ENCODE data around the gene ENTPD6.

The ENTPD6 gene

GRCh38 chr20:25212242-25212641, 16.7 kb downstream of the ENTPD6 start:
- H3K36me3 ChIP-seq (ENCODE audit: control insufficient read depth, insufficient read depth, low read length) = no peaks in the 10 kb centered on the region

DNA sequence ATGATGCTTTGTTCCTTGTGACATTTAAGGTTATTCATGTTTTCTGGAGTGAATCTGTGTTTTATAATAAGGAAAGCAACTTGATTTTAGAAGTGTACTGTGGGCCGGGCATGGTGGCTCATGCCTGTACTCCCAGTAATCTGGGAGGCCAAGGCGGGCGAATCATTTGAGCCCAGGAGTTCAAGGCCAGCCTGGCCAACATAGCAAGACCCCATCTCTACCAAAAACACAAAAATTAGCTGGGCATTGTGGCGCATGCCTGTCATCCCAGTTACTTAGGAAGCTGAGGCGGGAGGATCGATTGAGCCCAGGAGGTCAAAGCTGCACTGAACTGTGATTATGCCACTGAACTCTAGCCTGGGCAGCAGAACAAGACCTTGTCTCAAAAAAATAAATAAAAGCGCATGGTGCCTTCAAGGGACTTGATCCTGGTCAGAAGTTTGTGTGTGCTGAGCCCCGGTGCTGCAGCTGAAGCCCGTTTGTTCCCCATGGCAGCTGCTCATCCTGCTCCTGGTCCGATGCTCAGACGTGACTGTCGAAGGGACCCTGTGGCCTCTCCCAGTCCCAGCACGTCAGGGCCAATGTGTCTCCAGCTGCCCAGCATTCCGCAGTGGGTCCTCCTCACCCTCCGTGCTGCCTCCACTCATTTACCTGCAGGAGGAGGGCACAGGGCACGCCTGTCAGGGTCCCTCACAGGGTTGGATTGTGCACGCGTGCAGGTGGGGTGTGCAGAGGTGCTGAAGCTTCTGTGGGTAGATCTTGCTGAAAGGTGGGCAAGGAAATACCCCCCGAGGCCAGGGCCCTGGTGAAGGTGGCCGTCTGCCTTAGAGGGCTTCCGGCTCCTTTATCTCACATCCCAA, 18.3 kb downstream of the ENTPD6 start:
- H3K4me3 ChIP-seq (ENCODE audit: low read length) = no peak overlapping the region
- H3K4me2 ChIP-seq (ENCODE audit: low read length) = no peak overlapping the region
- no peak overlapping the region for H2BK15ac ChIP-seq (replicated peaks; ENCODE audit: low read depth)
- H3K79me1 ChIP-seq (ENCODE audit: low read length) = no peaks in the 10 kb centered on the region
- H2BK120ac ChIP-seq (ENCODE audit: low read depth, low read length) = no peak overlapping the region
- no CpG with 5 or more reads among the region's 21 CpGs for WGBS (ENCODE audit: extremely low coverage, insufficient coverage, low lambda C conversion rate)
- H3K27me3 ChIP-seq (ENCODE audit: insufficient read depth, low read length, poor library complexity) = no peaks in the 10 kb centered on the region
- H3K4me1 ChIP-seq (ENCODE audit: control insufficient read depth, low read depth, low read length) = no peaks in the 10 kb centered on the region
- H3K27ac ChIP-seq (ENCODE audit: low read depth, low read length) = no peak overlapping the region
- H3K56ac ChIP-seq (ENCODE audit: low read length) = no peak overlapping the region
- no peak overlapping the region for H3K18ac ChIP-seq (ENCODE audit: low read length)
- H4K8ac ChIP-seq (ENCODE audit: low read depth, low read length) = no peak overlapping the region
- no peaks in the 10 kb centered on the region for H3K36me3 ChIP-seq (ENCODE audit: control insufficient read depth, insufficient read depth, low read length)
- H2AK5ac ChIP-seq (ENCODE audit: low read length) = no peak overlapping the region
- no peak overlapping the region for H4K5ac ChIP-seq (ENCODE audit: low read length)
- H3K4ac ChIP-seq (ENCODE audit: low read depth, low read length) = no peak overlapping the region
- H2BK5ac ChIP-seq (ENCODE audit: low read length) = no peak overlapping the region
- no peak overlapping the region for H3K9ac ChIP-seq (ENCODE audit: low read length)
- no peak for DNase-seq
- no peaks in the 10 kb centered on the region for H3K79me2 ChIP-seq (ENCODE audit: control insufficient read depth, insufficient read depth, low read length)
- H3K23ac ChIP-seq (ENCODE audit: low read length) = no peak overlapping the region

More at GRCh38 chr20:25212242-25212641, 16.7 kb downstream of the ENTPD6 start:
- Histone ChIP-seq H3K4ac (ENCODE audit: low read depth, low read length) (no peak overlapping the region), H2BK5ac (ENCODE audit: low read length) (no peak overlapping the region), H3K56ac (ENCODE audit: low read length) (no peak overlapping the region), H3K79me1 (ENCODE audit: low read length) (no peaks in the 10 kb centered on the region), H3K9ac (ENCODE audit: low read length) (no peak overlapping the region), H3K4me1 (ENCODE audit: control insufficient read depth, low read depth, low read length) (no peaks in the 10 kb centered on the region), H2BK15ac (replicated peaks; ENCODE audit: low read depth) (no peak overlapping the region), H3K4me2 (ENCODE audit: low read length) (no peak overlapping the region), H3K23ac (ENCODE audit: low read length) (no peak overlapping the region), H3K27ac (ENCODE audit: low read depth, low read length) (no peak overlapping the region), H3K27me3 (ENCODE audit: insufficient read depth, low read length, poor library complexity) (no peaks in the 10 kb centered on the region), H4K5ac (ENCODE audit: low read length) (no peak overlapping the region), H2AK5ac (ENCODE audit: low read length) (no peak overlapping the region), H3K18ac (ENCODE audit: low read length) (no peak overlapping the region), H3K4me3 (ENCODE audit: low read length) (no peak overlapping the region), H3K79me2 (ENCODE audit: control insufficient read depth, insufficient read depth, low read length) (no peaks in the 10 kb centered on the region), H4K8ac (ENCODE audit: low read depth, low read length) (no peak overlapping the region), H2BK120ac (ENCODE audit: low read depth, low read length) (no peak overlapping the region)
- no peak for DNase-seq
- WGBS (ENCODE audit: extremely low coverage, insufficient coverage, low lambda C conversion rate) = no CpG with 5 or more reads among the region's 5 CpGs

DNA sequence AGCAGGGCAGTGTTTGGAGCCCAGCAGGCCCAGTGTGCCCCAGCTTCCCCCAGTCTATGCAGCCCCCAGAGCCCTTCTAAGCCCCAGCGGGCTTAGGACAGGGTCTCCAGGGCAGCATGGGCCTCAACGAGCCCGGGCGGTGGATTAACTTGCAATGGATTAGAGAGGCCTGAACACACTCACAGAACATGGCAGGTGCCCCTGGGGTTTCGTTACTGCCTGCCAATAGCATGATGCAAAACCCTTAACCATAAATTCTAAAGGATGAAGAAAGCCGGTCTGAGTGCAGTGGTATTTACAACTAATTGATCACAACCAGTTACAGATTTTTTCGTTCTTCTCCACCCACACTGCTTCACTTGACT, 18.9 kb downstream of the ENTPD6 start:
- Histone ChIP-seq H2BK120ac (ENCODE audit: low read depth, low read length) (no peak overlapping the region), H3K18ac (ENCODE audit: low read length) (no peak overlapping the region), H3K79me2 (ENCODE audit: control insufficient read depth, insufficient read depth, low read length) (no peaks in the 10 kb centered on the region), H3K27me3 (ENCODE audit: insufficient read depth, low read length, poor library complexity) (no peaks in the 10 kb centered on the region), H3K4ac (ENCODE audit: low read depth, low read length) (no peak overlapping the region), H3K36me3 (ENCODE audit: control insufficient read depth, insufficient read depth, low read length) (no peaks in the 10 kb centered on the region), H4K8ac (ENCODE audit: low read depth, low read length) (no peak overlapping the region), H3K79me1 (ENCODE audit: low read length) (no peaks in the 10 kb centered on the region), H2AK5ac (ENCODE audit: low read length) (no peak overlapping the region), H3K4me1 (ENCODE audit: control insufficient read depth, low read depth, low read length) (no peaks in the 10 kb centered on the region), H2BK15ac (replicated peaks; ENCODE audit: low read depth) (no peak overlapping the region), H4K5ac (ENCODE audit: low read length) (no peak overlapping the region), H3K4me2 (ENCODE audit: low read length) (no peak overlapping the region), H3K4me3 (ENCODE audit: low read length) (no peak overlapping the region), H3K23ac (ENCODE audit: low read length) (no peak overlapping the region), H3K27ac (ENCODE audit: low read depth, low read length) (no peak overlapping the region), H3K9ac (ENCODE audit: low read length) (no peak overlapping the region), H3K56ac (ENCODE audit: low read length) (no peak overlapping the region), H2BK5ac (ENCODE audit: low read length) (no peak overlapping the region)
- no CpG with 5 or more reads among the region's 7 CpGs for WGBS (ENCODE audit: extremely low coverage, insufficient coverage, low lambda C conversion rate)
- DNase-seq = no peak

DNA sequence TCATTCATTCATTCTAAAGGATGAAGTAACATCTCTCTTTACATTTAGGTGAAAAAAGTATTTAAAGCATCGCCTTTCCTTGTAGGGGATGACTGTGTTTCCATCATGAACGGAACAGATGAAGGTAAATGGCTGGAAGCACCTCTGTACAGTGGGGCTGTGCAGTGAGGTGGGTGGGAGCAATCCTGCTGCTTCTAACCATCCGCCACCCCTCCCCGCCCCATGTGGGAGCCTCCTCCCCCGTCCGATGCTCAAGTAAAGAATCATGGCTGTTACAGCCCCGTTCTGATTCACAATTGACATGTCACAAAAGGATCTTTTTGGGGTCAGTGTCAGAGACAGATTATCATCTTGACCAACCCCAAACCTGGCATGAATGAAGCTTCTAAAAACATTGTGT, 19.3 kb downstream of the ENTPD6 start:
- DNase-seq = no peak
- H3K27me3 ChIP-seq (ENCODE audit: insufficient read depth, low read length, poor library complexity) = no peaks in the 10 kb centered on the region
- H3K27ac ChIP-seq (ENCODE audit: low read depth, low read length) = no peak overlapping the region
- H4K8ac ChIP-seq (ENCODE audit: low read depth, low read length) = no peak overlapping the region
- no peak overlapping the region for H2BK15ac ChIP-seq (replicated peaks; ENCODE audit: low read depth)
- H4K5ac ChIP-seq (ENCODE audit: low read length) = no peak overlapping the region
- WGBS (ENCODE audit: extremely low coverage, insufficient coverage, low lambda C conversion rate) = no CpG with 5 or more reads among the region's 7 CpGs
- no peaks in the 10 kb centered on the region for H3K36me3 ChIP-seq (ENCODE audit: control insufficient read depth, insufficient read depth, low read length)
- no peak overlapping the region for H3K4ac ChIP-seq (ENCODE audit: low read depth, low read length)
- H3K18ac ChIP-seq (ENCODE audit: low read length) = no peak overlapping the region
- H2BK5ac ChIP-seq (ENCODE audit: low read length) = no peak overlapping the region
- no peaks in the 10 kb centered on the region for H3K79me1 ChIP-seq (ENCODE audit: low read length)
- H3K9ac ChIP-seq (ENCODE audit: low read length) = no peak overlapping the region
- H3K4me3 ChIP-seq (ENCODE audit: low read length) = no peak overlapping the region
- H3K4me1 ChIP-seq (ENCODE audit: control insufficient read depth, low read depth, low read length) = no peaks in the 10 kb centered on the region
- no peak overlapping the region for H2AK5ac ChIP-seq (ENCODE audit: low read length)
- no peak overlapping the region for H3K56ac ChIP-seq (ENCODE audit: low read length)
- no peak overlapping the region for H3K4me2 ChIP-seq (ENCODE audit: low read length)
- no peaks in the 10 kb centered on the region for H3K79me2 ChIP-seq (ENCODE audit: control insufficient read depth, insufficient read depth, low read length)
- no peak overlapping the region for H3K23ac ChIP-seq (ENCODE audit: low read length)
- H2BK120ac ChIP-seq (ENCODE audit: low read depth, low read length) = no peak overlapping the region

DNA sequence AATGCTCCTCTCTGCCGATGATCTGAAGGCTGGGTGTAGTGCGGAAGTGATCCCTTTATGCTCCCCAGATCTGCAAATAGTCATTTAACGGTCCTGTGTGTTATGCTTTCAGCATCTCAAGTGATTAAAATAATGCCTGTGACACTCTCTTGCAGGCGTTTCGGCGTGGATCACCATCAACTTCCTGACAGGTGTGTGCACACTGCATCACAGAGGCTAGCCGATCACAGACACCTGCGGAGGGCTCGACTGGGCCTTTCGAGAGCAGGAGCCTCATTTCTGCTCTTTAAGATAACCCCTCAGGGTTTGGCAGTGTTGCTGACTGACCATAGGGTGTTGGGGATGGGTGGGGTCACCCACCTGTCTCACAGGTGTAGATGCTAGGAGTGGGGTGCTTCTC, 20.0 kb downstream of the ENTPD6 start:
- H3K9ac ChIP-seq (ENCODE audit: low read length) = no peak overlapping the region
- no peaks in the 10 kb centered on the region for H3K79me1 ChIP-seq (ENCODE audit: low read length)
- no peak overlapping the region for H3K4me3 ChIP-seq (ENCODE audit: low read length)
- H3K79me2 ChIP-seq (ENCODE audit: control insufficient read depth, insufficient read depth, low read length) = no peaks in the 10 kb centered on the region
- no peak overlapping the region for H3K27ac ChIP-seq (ENCODE audit: low read depth, low read length)
- H2BK5ac ChIP-seq (ENCODE audit: low read length) = no peak overlapping the region
- H3K36me3 ChIP-seq (ENCODE audit: control insufficient read depth, insufficient read depth, low read length) = no peaks in the 10 kb centered on the region
- H3K4me1 ChIP-seq (ENCODE audit: control insufficient read depth, low read depth, low read length) = no peaks in the 10 kb centered on the region
- no peak overlapping the region for H3K18ac ChIP-seq (ENCODE audit: low read length)
- no peak overlapping the region for H4K8ac ChIP-seq (ENCODE audit: low read depth, low read length)
- no peak overlapping the region for H3K56ac ChIP-seq (ENCODE audit: low read length)
- H3K4ac ChIP-seq (ENCODE audit: low read depth, low read length) = no peak overlapping the region
- no peaks in the 10 kb centered on the region for H3K27me3 ChIP-seq (ENCODE audit: insufficient read depth, low read length, poor library complexity)
- no peak overlapping the region for H2BK120ac ChIP-seq (ENCODE audit: low read depth, low read length)
- WGBS (ENCODE audit: extremely low coverage, insufficient coverage, low lambda C conversion rate) = no CpG with 5 or more reads among the region's 10 CpGs
- DNase-seq = no peak
- no peak overlapping the region for H3K23ac ChIP-seq (ENCODE audit: low read length)
- no peak overlapping the region for H3K4me2 ChIP-seq (ENCODE audit: low read length)
- H2BK15ac ChIP-seq (replicated peaks; ENCODE audit: low read depth) = no peak overlapping the region
- no peak overlapping the region for H4K5ac ChIP-seq (ENCODE audit: low read length)
- H2AK5ac ChIP-seq (ENCODE audit: low read length) = no peak overlapping the region
